ENCODE measurements around the gene DTX1. TPM values are rescaled to one million over a fixed set of nuclear protein-coding genes. Genes with fewer than 3 reads are reported as not detected.

DTX1 gene
- total RNA-seq, 1 experiment from 2014 or later: 0.44 TPM

GRCh38 chr12:113077859-113078255, 21.3 kb downstream of the DTX1 start:
- no peak for ATAC-seq
- CTCF ChIA-PET: no interaction called here

GRCh38 chr12:113081873-113082272, 25.3 kb downstream of the DTX1 start:
- H3K36me3 ChIP-seq (ENCODE audit: control insufficient read depth, insufficient read depth, low read length): no peaks in the 10 kb centered on the region
- POLR2A ChIA-PET: no interaction called here
- H3K27ac ChIP-seq (ENCODE audit: low read length): no peak overlapping the region
- no peak overlapping the region for H3K4me3 ChIP-seq (ENCODE audit: low read depth in 2 of 2, low read length in 2 of 2)
- H3K9me3 ChIP-seq (ENCODE audit: control insufficient read depth, insufficient read depth, low read depth, low read length): no peaks in the 10 kb centered on the region
- in situ Hi-C loops (cut with HindIII; ENCODE audit: low pct_unique_long_range_greater_than_20kb, low sequenced_read_pairs) (no loop called here), intact Hi-C loops (cut with micrococcal nuclease; ENCODE audit: unreplicated experiment) (no loop called here)
- no TSS peak for BruUV-seq (replicated peaks)
- ATAC-seq (no peak), DNase-seq (ENCODE audit: low read depth, low spot score) (no peak)
- no peak for TF ChIP-seq REST (IDR thresholded peaks at IDR 0.05; ENCODE audit: insufficient read depth in 1 of 2, low read depth in 2 of 2, low read length in 1 of 2)
- CTCF ChIA-PET: no interaction called here
- no peaks in the 10 kb centered on the region for H3K27me3 ChIP-seq (ENCODE audit: control insufficient read depth, insufficient read depth, low read length)
- H3K4me1 ChIP-seq (ENCODE audit: control insufficient read depth, insufficient read depth, low read length): no peaks in the 10 kb centered on the region

More at GRCh38 chr12:113077859-113078255, 21.3 kb downstream of the DTX1 start:
- no TSS peak for BruUV-seq (replicated peaks)
- Histone ChIP-seq H3K9me3 (ENCODE audit: control insufficient read depth, insufficient read depth, low read depth, low read length) (no peaks in the 10 kb centered on the region), H3K27me3 (ENCODE audit: control insufficient read depth, insufficient read depth, low read length) (no peaks in the 10 kb centered on the region), H3K4me1 (ENCODE audit: control insufficient read depth, insufficient read depth, low read length) (no peaks in the 10 kb centered on the region), H3K36me3 (ENCODE audit: control insufficient read depth, insufficient read depth, low read length) (no peaks in the 10 kb centered on the region), H3K4me3 (ENCODE audit: low read depth in 2 of 2, low read length in 2 of 2) (no peak overlapping the region), H3K27ac (ENCODE audit: low read length) (no peak overlapping the region)
- in situ Hi-C loops (cut with HindIII; ENCODE audit: low pct_unique_long_range_greater_than_20kb, low sequenced_read_pairs) (no loop called here), intact Hi-C loops (cut with micrococcal nuclease; ENCODE audit: unreplicated experiment) (no loop called here)
- TF ChIP-seq CTCF (IDR thresholded peaks at IDR 0.05) (no peak), TCF7L2 (IDR thresholded peaks at IDR 0.05; ENCODE audit: low read depth, low read length) (no peak), POLR2AphosphoS5 (IDR thresholded peaks at IDR 0.05; ENCODE audit: low read depth, low read length) (no peak), REST (IDR thresholded peaks at IDR 0.05; ENCODE audit: insufficient read depth in 1 of 2, low read depth in 2 of 2, low read length in 1 of 2) (no peak), SIN3A (IDR thresholded peaks at IDR 0.05; ENCODE audit: borderline replicate concordance, insufficient read depth, low read depth, low read length) (no peak)
- POLR2A ChIA-PET: no interaction called here
- no peak for DNase-seq (ENCODE audit: low read depth, low spot score)
